GM23248 (cell line): ENCODE measurements around the gene DENND5B.
"Not testable (repeated sequence)": the region's sequence is repeated elsewhere in the genome, so short reads cannot be mapped to it uniquely, and the experiment has no call there.

Experiments used
- EZH2 ChIP-seq: fragments of 200-600 bp; sonication (generic); IDR thresholded peaks from 2 replicates; pipeline ENCODE4 v1.6.1; 2018; ENCODE audit warnings: antibody characterized with exemption, mild to moderate bottlenecking; ENCODE audit not compliant: insufficient read depth, poor library complexity, severe bottlenecking
- EZH2phosphoT487 ChIP-seq: fragments of 200-600 bp; sonication (generic); IDR thresholded peaks from 2 replicates; pipeline ENCODE4 v1.6.1; 2018; ENCODE audit warnings: antibody characterized with exemption, moderate library complexity, mild to moderate bottlenecking, low read depth; ENCODE audit not compliant: insufficient read depth

DNA sequence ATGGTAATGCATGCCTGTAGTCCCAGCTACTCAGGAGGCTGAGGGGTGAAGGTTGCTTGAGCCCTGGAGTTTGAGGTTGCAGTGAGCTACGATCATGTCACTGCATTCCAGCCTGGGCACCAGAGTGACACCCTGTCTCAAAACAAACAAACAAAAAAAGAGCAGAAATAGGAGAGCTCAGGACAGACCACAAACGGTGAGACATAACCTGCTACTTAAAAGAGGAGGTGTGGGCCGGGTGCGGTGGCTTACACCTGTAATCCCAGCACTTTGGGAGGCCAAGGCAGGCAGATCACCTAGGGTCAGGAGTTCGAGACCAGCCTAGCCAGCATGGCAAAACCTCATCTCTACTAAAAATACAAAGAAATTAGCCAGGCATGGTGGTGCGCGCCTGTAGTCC is 115.3 kb downstream of the DENND5B start:
- TF ChIP-seq EZH2, EZH2phosphoT487: not testable (repeated sequence)
